Mucosa of stomach (tissue), 1 donor: ENCODE results near the gene AAGAB.
"Not testable (repeated sequence)": the region's sequence is repeated elsewhere in the genome, so short reads cannot be mapped to it uniquely, and the experiment has no call there.

Source experiments
- H3K27me3 ChIP-seq: one replicate; pipeline ENCODE4 v1.7.0; 2013; ENCODE audit warnings: mild to moderate bottlenecking, low read length; ENCODE audit not compliant: control insufficient read depth, insufficient read depth
- H3K36me3 ChIP-seq: one replicate; pipeline ENCODE4 v1.7.0; 2013; ENCODE audit warnings: low read length; ENCODE audit not compliant: control insufficient read depth, insufficient read depth
- H3K4me1 ChIP-seq: one replicate; pipeline ENCODE4 v1.7.0; 2013; ENCODE audit warnings: mild to moderate bottlenecking, low read length; ENCODE audit not compliant: control insufficient read depth, insufficient read depth
- H3K4me3 ChIP-seq: one replicate; pipeline ENCODE4 v1.7.0; 2013; ENCODE audit warnings: low read length
- H3K9ac ChIP-seq: one replicate; pipeline ENCODE4 v1.7.0; 2013; ENCODE audit warnings: mild to moderate bottlenecking, low read length, moderate library complexity
- H3K9me3 ChIP-seq: one replicate; pipeline ENCODE4 v1.7.0; 2013; ENCODE audit warnings: mild to moderate bottlenecking, low read length, moderate library complexity; ENCODE audit not compliant: control insufficient read depth
- donor health status: Pancreatic carcinoma.

The AAGAB gene

GRCh38 chr15:67274236-67274635, 19.8 kb upstream of the AAGAB start:
- H3K27me3 ChIP-seq = no peaks in the 10 kb centered on the region
- no peak overlapping the region for H3K4me3 ChIP-seq
- H3K4me1 ChIP-seq = no peaks in the 10 kb centered on the region
- H3K9ac ChIP-seq = no peak overlapping the region
- H3K36me3 ChIP-seq = no peaks in the 10 kb centered on the region
- H3K9me3 ChIP-seq = no peaks in the 10 kb centered on the region

- Histone ChIP-seq H3K4me3 (no peak overlapping the region), H3K9me3 (no peaks in the 10 kb centered on the region), H3K36me3 (no peaks in the 10 kb centered on the region), H3K9ac (no peak overlapping the region), H3K4me1 (peaks cover 5% of the 10 kb centered on the region), H3K27me3 (no peaks in the 10 kb centered on the region)
Observed at GRCh38 chr15:67267951-67268941, 13.8 kb upstream of the AAGAB start.

- H3K9ac ChIP-seq = no peak overlapping the region
- H3K4me3 ChIP-seq = no peak overlapping the region
- H3K4me1 ChIP-seq = peaks cover 5% of the 10 kb centered on the region
- H3K36me3 ChIP-seq = no peaks in the 10 kb centered on the region
- no peaks in the 10 kb centered on the region for H3K9me3 ChIP-seq
- no peaks in the 10 kb centered on the region for H3K27me3 ChIP-seq
Observed at GRCh38 chr15:67267440-67267839, 13.0 kb upstream of the AAGAB start.

- peaks cover 5% of the 10 kb centered on the region for H3K4me1 ChIP-seq
- no peaks in the 10 kb centered on the region for H3K9me3 ChIP-seq
- no peak overlapping the region for H3K9ac ChIP-seq
- no peak overlapping the region for H3K4me3 ChIP-seq
- H3K27me3 ChIP-seq = no peaks in the 10 kb centered on the region
- H3K36me3 ChIP-seq = no peaks in the 10 kb centered on the region
Observed at GRCh38 chr15:67266870-67267269, 12.4 kb upstream of the AAGAB start.

GRCh38 chr15:67259806-67260205, 5.3 kb upstream of the AAGAB start:
- Histone ChIP-seq H3K36me3 (no peaks in the 10 kb centered on the region), H3K9me3 (no peaks in the 10 kb centered on the region), H3K4me3 (no peak overlapping the region), H3K27me3 (no peaks in the 10 kb centered on the region), H3K4me1 (peaks cover 9% of the 10 kb centered on the region), H3K9ac (no peak overlapping the region)

- no peaks in the 10 kb centered on the region for H3K9me3 ChIP-seq
- peaks cover 9% of the 10 kb centered on the region for H3K4me1 ChIP-seq
- H3K27me3 ChIP-seq = no peaks in the 10 kb centered on the region
- H3K4me3 ChIP-seq = no peak overlapping the region
- no peaks in the 10 kb centered on the region for H3K36me3 ChIP-seq
- no peak overlapping the region for H3K9ac ChIP-seq
Observed at GRCh38 chr15:67259379-67259778, 4.9 kb upstream of the AAGAB start.

GRCh38 chr15:67258412-67258811, 4.0 kb upstream of the AAGAB start:
- not testable (repeated sequence) for H3K9ac ChIP-seq, H3K4me3 ChIP-seq, H3K27me3 ChIP-seq, H3K36me3 ChIP-seq, H3K9me3 ChIP-seq
- H3K4me1 ChIP-seq = peaks cover 16% of the 10 kb centered on the region

GRCh38 chr15:67256051-67256450, 1.6 kb upstream of the AAGAB start:
- H3K9ac ChIP-seq = no peak overlapping the region
- no peak overlapping the region for H3K4me3 ChIP-seq
- peaks cover 4% of the 10 kb centered on the region for H3K36me3 ChIP-seq
- no peaks in the 10 kb centered on the region for H3K9me3 ChIP-seq
- H3K27me3 ChIP-seq = no peaks in the 10 kb centered on the region
- peaks cover 18% of the 10 kb centered on the region for H3K4me1 ChIP-seq

GRCh38 chr15:67253549-67254237, 768 bp downstream of the AAGAB start:
- Histone ChIP-seq H3K36me3 (peaks cover 4% of the 10 kb centered on the region), H3K9ac (peak overlapping the region; percentile 95), H3K9me3 (no peaks in the 10 kb centered on the region), H3K27me3 (no peaks in the 10 kb centered on the region), H3K4me1 (peaks cover 9% of the 10 kb centered on the region), H3K4me3 (peak overlapping the region; percentile 98)

- no peak overlapping the region for H3K4me3 ChIP-seq
- H3K4me1 ChIP-seq = peaks cover 9% of the 10 kb centered on the region
- peaks cover 4% of the 10 kb centered on the region for H3K36me3 ChIP-seq
Observed at GRCh38 chr15:67253101-67253500, 1.4 kb downstream of the AAGAB start.

GRCh38 chr15:67251318-67251717, 3.1 kb downstream of the AAGAB start:
- Histone ChIP-seq H3K4me1 (peaks cover 9% of the 10 kb centered on the region), H3K4me3 (no peak overlapping the region), H3K36me3 (peaks cover 4% of the 10 kb centered on the region), H3K27me3 (no peaks in the 10 kb centered on the region), H3K9me3 (no peaks in the 10 kb centered on the region), H3K9ac (no peak overlapping the region)

More at GRCh38 chr15:67253101-67253500, 1.4 kb downstream of the AAGAB start:
- H3K27me3 ChIP-seq = no peaks in the 10 kb centered on the region
- H3K9ac ChIP-seq = peak overlapping the region; percentile 95
- no peaks in the 10 kb centered on the region for H3K9me3 ChIP-seq

- H3K27me3 ChIP-seq = no peaks in the 10 kb centered on the region
- peaks cover 9% of the 10 kb centered on the region for H3K4me1 ChIP-seq
- no peaks in the 10 kb centered on the region for H3K9me3 ChIP-seq
- H3K36me3 ChIP-seq = peaks cover 4% of the 10 kb centered on the region
- H3K4me3 ChIP-seq = no peak overlapping the region
- H3K9ac ChIP-seq = no peak overlapping the region
Observed at GRCh38 chr15:67249830-67250229, 4.6 kb downstream of the AAGAB start.
